Thymus (tissue), 11 donors: Measurements from ENCODE around the gene GOLGA6L10. TPM values are rescaled to one million over a fixed set of nuclear protein-coding genes. Genes with fewer than 3 reads are reported as not detected.
"Not testable (repeated sequence)": the region's sequence is repeated elsewhere in the genome, so short reads cannot be mapped to it uniquely, and the experiment has no call there.

Experiments
- DNase-seq, 9 donors: peaks; one replicate each; pipeline ENCODE4 v3.0.0-alpha.2; 2013; ENCODE audit warnings: low spot score in 9 of 9, low read depth in 6 of 9, missing footprints in 1 of 9
- H3K27ac ChIP-seq, 2 donors: one replicate each; pipeline ENCODE4 v1.5.1; 2013; ENCODE audit warnings: control low read depth in 1 of 2, low read depth in 1 of 2, low read length in 1 of 2, mild to moderate bottlenecking in 1 of 2, moderate library complexity in 1 of 2
- H3K27me3 ChIP-seq, 2 donors: one replicate each; pipeline ENCODE4 v1.5.1; 2013; ENCODE audit warnings: low read length in 1 of 2; ENCODE audit not compliant: control insufficient read depth in 2 of 2, insufficient read depth in 1 of 2
- H3K36me3 ChIP-seq, 2 donors: one replicate each; pipeline ENCODE4 v1.5.1; 2013; ENCODE audit warnings: low read length in 1 of 2, mild to moderate bottlenecking in 1 of 2, moderate library complexity in 1 of 2; ENCODE audit not compliant: control insufficient read depth in 2 of 2, insufficient read depth in 2 of 2
- H3K4me1 ChIP-seq, 2 donors: one replicate each; pipeline ENCODE4 v1.5.1; 2013; ENCODE audit warnings: low read length in 2 of 2; ENCODE audit not compliant: control insufficient read depth in 2 of 2, insufficient read depth in 2 of 2
- H3K4me3 ChIP-seq, 2 donors: one replicate each; pipeline ENCODE4 v1.5.1; 2013; ENCODE audit warnings: low read length in 2 of 2, control low read depth in 1 of 2, mild to moderate bottlenecking in 1 of 2
- H3K9me3 ChIP-seq, 2 donors: one replicate each; pipeline ENCODE4 v1.5.1; 2013; ENCODE audit warnings: low read length in 1 of 2, mild to moderate bottlenecking in 1 of 2; ENCODE audit not compliant: control insufficient read depth in 2 of 2, insufficient read depth in 1 of 2
- WGBS: extraction: QIAGEN DNeasy Blood & Tissue Kit; methylation state at CpG from one replicate; pipeline ENCODE4 v1.1.7; 2013; 5-methylcytosine and 5-hydroxymethylcytosine counted together
- polyA plus RNA-seq: library from polyadenylated mRNA; stranded (reverse); fragments of 200-250 nt; gene quantifications from one replicate; pipeline ENCODE4 v1.2.3, GENCODE V29; 2013
- total RNA-seq: library from RNA; stranded (reverse); fragments of 120-200 nt; gene quantifications from one replicate; pipeline ENCODE4 v1.2.4, GENCODE V29; 2013
- donor health status: healthy.

The GOLGA6L10 gene
- total and polyA plus RNA-seq, 2 donors, result 0.47 to 5.1 TPM

GRCh38 chr15:82316247-82317090 is 32.8 kb downstream of the GOLGA6L10 start:
- WGBS, result 99% methylated on average over 23 of the region's 23 CpGs
- not testable (repeated sequence) for H3K9me3 ChIP-seq, H3K27me3 ChIP-seq, H3K4me1 ChIP-seq, H3K4me3 ChIP-seq, H3K27ac ChIP-seq, H3K36me3 ChIP-seq, DNase-seq

GRCh38 chr15:82315519-82316246 is 33.6 kb downstream of the GOLGA6L10 start:
- Histone ChIP-seq H3K27ac (no peak overlapping the region), H3K9me3 (no peaks in the 10 kb centered on the region), H3K4me1 (no peaks in the 10 kb centered on the region), H3K36me3 (no peaks in the 10 kb centered on the region), H3K27me3 (no peaks in the 10 kb centered on the region), H3K4me3 (no peak overlapping the region)
- WGBS, result 97% methylated on average over 24 of the region's 24 CpGs
- no peak for DNase-seq

- WGBS, result 98% methylated on average over 9 of the region's 9 CpGs
- DNase-seq, result no peak
- no peaks in the 10 kb centered on the region for H3K9me3 ChIP-seq
- no peak overlapping the region for H3K27ac ChIP-seq
- H3K36me3 ChIP-seq, result no peaks in the 10 kb centered on the region
- H3K27me3 ChIP-seq, result no peaks in the 10 kb centered on the region
- H3K4me1 ChIP-seq, result no peaks in the 10 kb centered on the region
- no peak overlapping the region for H3K4me3 ChIP-seq
Measured at GRCh38 chr15:82314769-82315518, 34.3 kb downstream of the GOLGA6L10 start.

- H3K4me1 ChIP-seq, H3K36me3 ChIP-seq, H3K9me3 ChIP-seq, H3K27me3 ChIP-seq, H3K4me3 ChIP-seq, H3K27ac ChIP-seq, DNase-seq: not testable (repeated sequence)
- WGBS, result 91% methylated on average over 21 of the region's 21 CpGs
Measured at GRCh38 chr15:82313951-82314768, 35.1 kb downstream of the GOLGA6L10 start.

GRCh38 chr15:82313446-82313845 is 35.8 kb downstream of the GOLGA6L10 start:
- Histone ChIP-seq H3K36me3 (no peaks in the 10 kb centered on the region), H3K27me3 (no peaks in the 10 kb centered on the region), H3K4me1 (no peaks in the 10 kb centered on the region), H3K4me3 (no peak overlapping the region), H3K9me3 (no peaks in the 10 kb centered on the region), H3K27ac (no peak overlapping the region)
- no peak for DNase-seq
- WGBS, result 94% methylated on average over 2 of the region's 2 CpGs

- no peak overlapping the region for H3K4me3 ChIP-seq
- H3K27me3 ChIP-seq, result no peaks in the 10 kb centered on the region
- no peak for DNase-seq
- H3K27ac ChIP-seq, result no peak overlapping the region
- no peaks in the 10 kb centered on the region for H3K4me1 ChIP-seq
- 94% methylated on average over 7 of the region's 8 CpGs for WGBS
- H3K36me3 ChIP-seq, result no peaks in the 10 kb centered on the region
- no peaks in the 10 kb centered on the region for H3K9me3 ChIP-seq
Measured at GRCh38 chr15:82312586-82313349, 36.5 kb downstream of the GOLGA6L10 start.

DNA sequence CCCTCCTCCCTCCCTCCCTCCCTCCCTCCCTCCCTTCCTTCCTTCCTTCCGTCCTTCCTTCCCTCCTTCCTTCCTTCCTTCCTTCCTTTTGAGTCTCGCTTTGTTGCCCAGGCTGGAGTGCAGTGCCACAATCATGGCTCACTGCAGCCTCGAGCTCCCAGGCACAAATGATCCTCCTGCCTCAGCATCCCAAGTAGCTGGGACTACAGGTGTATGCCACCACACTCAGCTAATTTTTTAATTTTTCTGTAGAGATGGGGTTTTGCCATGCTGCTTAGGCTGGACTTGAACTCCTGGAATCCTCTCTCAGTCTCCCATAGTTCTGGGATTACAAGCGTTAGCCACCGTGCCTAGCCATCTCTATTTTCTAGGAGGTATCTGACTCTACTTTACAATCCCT is 38.0 kb downstream of the GOLGA6L10 start:
- H3K4me3 ChIP-seq, DNase-seq, H3K27ac ChIP-seq, H3K9me3 ChIP-seq, H3K27me3 ChIP-seq, H3K36me3 ChIP-seq, H3K4me1 ChIP-seq: not testable (repeated sequence)
- over 99% methylated on average over 4 of the region's 5 CpGs for whole genome bisulfite sequencing

- DNase-seq, result no peak
- Histone ChIP-seq H3K27ac (no peak overlapping the region), H3K9me3 (no peaks in the 10 kb centered on the region), H3K27me3 (no peaks in the 10 kb centered on the region), H3K4me3 (no peak overlapping the region), H3K36me3 (no peaks in the 10 kb centered on the region), H3K4me1 (peaks cover 0 to 4% of the 10 kb centered on the region in 2 donors)
- over 99% methylated on average over 2 of the region's 2 CpGs for WGBS
Measured at GRCh38 chr15:82309802-82310201, 39.5 kb downstream of the GOLGA6L10 start.
